SK-N-SH treated with all-trans-retinoic acid at 6 μM for 48 hours (cell line): ENCODE results near the gene MYOM1.
"Not testable (repeated sequence)": the region's sequence is repeated elsewhere in the genome, so short reads cannot be mapped to it uniquely, and the experiment has no call there.

Experiments used
- ATAC-seq: fragments of 200-7000 bp; cut with Tn5 transposase; 3 replicates; pipeline ENCODE4 v1.9.1; 2020; ENCODE audit warnings: mild to moderate bottlenecking, moderate library complexity
- ARNTL ChIP-seq: fragments of 450-650 bp; formaldehyde crosslinking; IDR thresholded peaks from 2 replicates; pipeline ENCODE4 v1.5.0; 2020; ENCODE audit warnings: low read depth, mild to moderate bottlenecking, moderate library complexity, borderline replicate concordance
- CSDC2 ChIP-seq: fragments of 250-450 bp; sonication (Bioruptor Pico); IDR thresholded peaks from 2 replicates; pipeline ENCODE4 v1.5.0; 2020; ENCODE audit warnings: mild to moderate bottlenecking, moderate library complexity
- ESRRG ChIP-seq: fragments of 250-450 bp; sonication (Bioruptor Pico); IDR thresholded peaks from 2 replicates; pipeline ENCODE4 v1.6.1; 2021; ENCODE audit warnings: mild to moderate bottlenecking
- GLIS3 ChIP-seq: fragments of 250-450 bp; sonication (Bioruptor Pico); IDR thresholded peaks from 2 replicates; pipeline ENCODE4 v1.5.0; 2020; ENCODE audit warnings: mild to moderate bottlenecking, moderate library complexity
- ISL1 ChIP-seq: fragments of 250-450 bp; sonication (Bioruptor Pico); IDR thresholded peaks from 2 replicates; pipeline ENCODE4 v2.1.2; 2022; ENCODE audit warnings: mild to moderate bottlenecking, moderate library complexity
- OSR1 ChIP-seq: fragments of 250-450 bp; sonication (Bioruptor Pico); IDR thresholded peaks from 2 replicates; pipeline ENCODE4 v1.8.0; 2022; ENCODE audit warnings: moderate library complexity, mild to moderate bottlenecking, inconsistent platforms
- TCF4 ChIP-seq: fragments of 250-450 bp; sonication (Bioruptor Pico); IDR thresholded peaks from 2 replicates; pipeline ENCODE4 v1.8.0; 2021; ENCODE audit warnings: mild to moderate bottlenecking, moderate library complexity, borderline replicate concordance
- TOX ChIP-seq: fragments of 250-450 bp; sonication (Bioruptor Pico); IDR thresholded peaks from 2 replicates; pipeline ENCODE4 v1.8.0; 2021; ENCODE audit warnings: mild to moderate bottlenecking, moderate library complexity, borderline replicate concordance
- ZC3H10 ChIP-seq: fragments of 250-450 bp; sonication (Bioruptor Pico); IDR thresholded peaks from 2 replicates; pipeline ENCODE4 v1.5.1; 2021; ENCODE audit warnings: mild to moderate bottlenecking, moderate library complexity
- ZFP3 ChIP-seq: fragments of 250-450 bp; sonication (Bioruptor Pico); IDR thresholded peaks from 2 replicates; pipeline ENCODE4 v1.5.0; 2020; ENCODE audit warnings: mild to moderate bottlenecking, moderate library complexity
- ZFP30 ChIP-seq: fragments of 450-650 bp; formaldehyde crosslinking; IDR thresholded peaks from 2 replicates; pipeline ENCODE4 v1.5.0; 2022; ENCODE audit warnings: mild to moderate bottlenecking, moderate library complexity
- TF ChIP-seq, protein P1 (sequence below): fragments of 250-450 bp; sonication (Bioruptor Pico); IDR thresholded peaks from 2 replicates; pipeline ENCODE4 v1.8.0; 2020; ENCODE audit warnings: mild to moderate bottlenecking, moderate library complexity, borderline replicate concordance
- TF ChIP-seq, protein P2 (sequence below): fragments of 250-450 bp; sonication (Bioruptor Pico); IDR thresholded peaks from 2 replicates; pipeline ENCODE4 v1.5.1; 2020; ENCODE audit warnings: low read depth, mild to moderate bottlenecking, moderate library complexity
- TF ChIP-seq, protein P3 (sequence below): fragments of 250-450 bp; sonication (Bioruptor Pico); IDR thresholded peaks from 2 replicates; pipeline ENCODE4 v1.8.0; 2021; ENCODE audit warnings: low read depth, mild to moderate bottlenecking, moderate library complexity, borderline replicate concordance
- TF ChIP-seq, protein P4 (sequence below): fragments of 250-450 bp; sonication (Bioruptor Pico); IDR thresholded peaks from 2 replicates; pipeline ENCODE4 v1.5.1; 2021; ENCODE audit warnings: mild to moderate bottlenecking, moderate library complexity

Gene MYOM1

DNA sequence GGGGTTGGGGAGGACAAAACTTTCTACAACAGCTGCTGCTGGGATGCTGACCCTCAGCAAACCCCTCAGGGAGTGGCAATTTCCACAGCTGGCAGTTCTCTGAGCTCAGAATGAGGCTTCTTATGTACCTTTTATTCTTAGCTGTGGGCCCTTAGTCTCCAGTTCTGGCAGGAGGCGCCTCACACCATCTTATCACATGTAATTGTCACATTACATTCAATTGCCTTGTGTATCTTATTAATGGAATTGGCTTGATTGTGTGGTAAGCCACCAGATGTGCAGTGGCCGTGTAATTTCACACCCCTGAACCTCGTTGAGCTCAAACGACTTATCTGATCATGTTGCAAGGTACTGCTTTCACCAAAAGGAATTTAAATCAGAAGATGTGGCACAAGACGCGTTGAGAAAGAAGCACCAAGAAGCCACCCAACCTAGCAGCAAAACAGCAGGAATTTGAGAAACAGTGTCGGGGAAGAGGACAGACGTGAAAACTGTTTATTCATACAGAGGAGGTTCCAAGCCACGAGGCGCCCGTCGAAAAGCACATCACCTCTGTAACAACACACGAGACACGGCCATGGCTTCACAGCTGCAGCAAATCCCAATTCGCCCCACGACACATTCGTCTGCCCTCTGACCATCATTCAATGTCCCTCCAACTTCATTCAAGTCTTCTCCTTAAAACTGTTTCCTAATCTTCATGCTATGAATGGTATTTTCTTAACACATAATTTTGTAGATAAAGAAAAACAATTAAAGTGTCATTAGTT is 153.2 kb downstream of the MYOM1 start:
- no peak for TF ChIP-seq ISL1
- TF ChIP-seq TCF4 (CRISPR knock-in tag), result no peak
- TF ChIP-seq, protein P1, sequence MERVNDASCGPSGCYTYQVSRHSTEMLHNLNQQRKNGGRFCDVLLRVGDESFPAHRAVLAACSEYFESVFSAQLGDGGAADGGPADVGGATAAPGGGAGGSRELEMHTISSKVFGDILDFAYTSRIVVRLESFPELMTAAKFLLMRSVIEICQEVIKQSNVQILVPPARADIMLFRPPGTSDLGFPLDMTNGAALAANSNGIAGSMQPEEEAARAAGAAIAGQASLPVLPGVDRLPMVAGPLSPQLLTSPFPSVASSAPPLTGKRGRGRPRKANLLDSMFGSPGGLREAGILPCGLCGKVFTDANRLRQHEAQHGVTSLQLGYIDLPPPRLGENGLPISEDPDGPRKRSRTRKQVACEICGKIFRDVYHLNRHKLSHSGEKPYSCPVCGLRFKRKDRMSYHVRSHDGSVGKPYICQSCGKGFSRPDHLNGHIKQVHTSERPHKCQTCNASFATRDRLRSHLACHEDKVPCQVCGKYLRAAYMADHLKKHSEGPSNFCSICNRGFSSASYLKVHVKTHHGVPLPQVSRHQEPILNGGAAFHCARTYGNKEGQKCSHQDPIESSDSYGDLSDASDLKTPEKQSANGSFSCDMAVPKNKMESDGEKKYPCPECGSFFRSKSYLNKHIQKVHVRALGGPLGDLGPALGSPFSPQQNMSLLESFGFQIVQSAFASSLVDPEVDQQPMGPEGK (CRISPR knock-in tag), result no peak
- TF ChIP-seq, protein P2, sequence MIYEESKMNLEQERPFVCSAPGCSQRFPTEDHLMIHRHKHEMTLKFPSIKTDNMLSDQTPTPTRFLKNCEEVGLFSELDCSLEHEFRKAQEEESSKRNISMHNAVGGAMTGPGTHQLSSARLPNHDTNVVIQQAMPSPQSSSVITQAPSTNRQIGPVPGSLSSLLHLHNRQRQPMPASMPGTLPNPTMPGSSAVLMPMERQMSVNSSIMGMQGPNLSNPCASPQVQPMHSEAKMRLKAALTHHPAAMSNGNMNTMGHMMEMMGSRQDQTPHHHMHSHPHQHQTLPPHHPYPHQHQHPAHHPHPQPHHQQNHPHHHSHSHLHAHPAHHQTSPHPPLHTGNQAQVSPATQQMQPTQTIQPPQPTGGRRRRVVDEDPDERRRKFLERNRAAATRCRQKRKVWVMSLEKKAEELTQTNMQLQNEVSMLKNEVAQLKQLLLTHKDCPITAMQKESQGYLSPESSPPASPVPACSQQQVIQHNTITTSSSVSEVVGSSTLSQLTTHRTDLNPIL (CRISPR knock-in tag), result no peak
- TF ChIP-seq ARNTL (CRISPR knock-in tag), result no peak
- TF ChIP-seq, protein P3, sequence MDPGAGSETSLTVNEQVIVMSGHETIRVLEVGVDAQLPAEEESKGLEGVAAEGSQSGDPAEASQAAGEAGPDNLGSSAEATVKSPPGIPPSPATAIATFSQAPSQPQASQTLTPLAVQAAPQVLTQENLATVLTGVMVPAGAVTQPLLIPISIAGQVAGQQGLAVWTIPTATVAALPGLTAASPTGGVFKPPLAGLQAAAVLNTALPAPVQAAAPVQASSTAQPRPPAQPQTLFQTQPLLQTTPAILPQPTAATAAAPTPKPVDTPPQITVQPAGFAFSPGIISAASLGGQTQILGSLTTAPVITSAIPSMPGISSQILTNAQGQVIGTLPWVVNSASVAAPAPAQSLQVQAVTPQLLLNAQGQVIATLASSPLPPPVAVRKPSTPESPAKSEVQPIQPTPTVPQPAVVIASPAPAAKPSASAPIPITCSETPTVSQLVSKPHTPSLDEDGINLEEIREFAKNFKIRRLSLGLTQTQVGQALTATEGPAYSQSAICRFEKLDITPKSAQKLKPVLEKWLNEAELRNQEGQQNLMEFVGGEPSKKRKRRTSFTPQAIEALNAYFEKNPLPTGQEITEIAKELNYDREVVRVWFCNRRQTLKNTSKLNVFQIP (CRISPR knock-in tag), result no peak
- no peak for ATAC-seq

DNA sequence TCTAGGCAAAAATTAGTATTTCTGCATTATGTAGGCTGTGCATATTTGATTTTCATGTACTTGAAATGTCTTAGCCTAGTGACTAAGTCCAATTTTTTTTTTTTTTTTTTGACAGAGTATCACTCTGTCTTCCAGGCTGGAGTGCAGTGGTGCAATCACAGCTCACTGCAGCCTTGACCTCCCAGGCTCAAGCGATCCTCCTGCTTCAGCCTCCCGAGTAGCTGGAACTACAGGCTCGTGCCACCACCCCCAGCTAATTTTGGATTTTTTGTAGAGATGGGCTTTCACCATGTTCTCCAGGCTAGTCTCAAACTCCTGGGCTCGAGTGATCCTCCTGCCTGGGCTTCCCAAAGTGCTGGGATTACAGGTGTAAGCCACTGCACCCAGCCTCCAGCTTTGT is 156.0 kb downstream of the MYOM1 start:
- ATAC-seq, result not testable (repeated sequence)

DNA sequence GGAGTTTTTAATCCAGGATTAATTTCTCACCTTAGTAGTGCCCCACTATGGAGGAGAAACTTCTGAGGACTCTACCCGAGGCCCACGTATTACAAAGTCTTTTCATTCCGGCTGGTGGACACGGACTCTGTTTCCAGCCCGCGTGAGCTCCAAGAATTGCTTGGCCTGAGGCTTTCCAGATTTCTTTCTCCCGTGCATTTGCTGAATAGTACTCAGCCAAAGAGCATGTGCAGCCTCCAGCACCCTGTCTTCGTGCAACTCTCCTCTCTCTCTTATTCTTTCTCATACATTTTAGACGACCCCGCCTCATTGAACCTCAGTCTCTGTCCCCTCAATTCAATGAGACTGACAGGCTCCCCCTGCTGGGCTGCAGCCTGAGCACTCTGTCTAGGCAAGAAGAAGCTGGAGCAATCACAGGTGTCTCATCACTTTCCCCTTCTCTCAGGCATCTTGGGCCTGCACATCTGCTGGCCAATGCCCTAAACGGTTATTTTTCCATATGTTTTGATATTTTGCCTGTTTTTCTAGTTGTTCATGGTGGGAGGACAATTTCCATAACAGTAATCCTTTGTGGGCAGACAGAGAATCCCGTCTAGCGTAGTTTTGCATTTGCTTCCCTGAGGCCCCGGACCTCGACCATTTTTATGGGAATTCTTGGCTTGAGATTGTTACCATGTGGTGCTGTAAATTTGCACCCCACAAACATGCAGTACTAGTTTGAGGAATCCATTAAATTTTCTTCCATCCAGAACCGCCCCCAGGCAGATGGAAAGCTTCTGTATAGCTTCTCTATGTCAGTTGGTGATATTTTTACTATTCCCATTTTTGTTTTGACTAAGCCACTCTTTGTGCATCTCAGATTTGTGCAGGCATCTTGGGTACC is 156.7 kb downstream of the MYOM1 start:
- TF ChIP-seq ZC3H10 (CRISPR knock-in tag) (no peak), ARNTL (CRISPR knock-in tag) (no peak)
- TF ChIP-seq, all 23 proteins: peak for 0
- peak; percentile 94 for ATAC-seq

DNA sequence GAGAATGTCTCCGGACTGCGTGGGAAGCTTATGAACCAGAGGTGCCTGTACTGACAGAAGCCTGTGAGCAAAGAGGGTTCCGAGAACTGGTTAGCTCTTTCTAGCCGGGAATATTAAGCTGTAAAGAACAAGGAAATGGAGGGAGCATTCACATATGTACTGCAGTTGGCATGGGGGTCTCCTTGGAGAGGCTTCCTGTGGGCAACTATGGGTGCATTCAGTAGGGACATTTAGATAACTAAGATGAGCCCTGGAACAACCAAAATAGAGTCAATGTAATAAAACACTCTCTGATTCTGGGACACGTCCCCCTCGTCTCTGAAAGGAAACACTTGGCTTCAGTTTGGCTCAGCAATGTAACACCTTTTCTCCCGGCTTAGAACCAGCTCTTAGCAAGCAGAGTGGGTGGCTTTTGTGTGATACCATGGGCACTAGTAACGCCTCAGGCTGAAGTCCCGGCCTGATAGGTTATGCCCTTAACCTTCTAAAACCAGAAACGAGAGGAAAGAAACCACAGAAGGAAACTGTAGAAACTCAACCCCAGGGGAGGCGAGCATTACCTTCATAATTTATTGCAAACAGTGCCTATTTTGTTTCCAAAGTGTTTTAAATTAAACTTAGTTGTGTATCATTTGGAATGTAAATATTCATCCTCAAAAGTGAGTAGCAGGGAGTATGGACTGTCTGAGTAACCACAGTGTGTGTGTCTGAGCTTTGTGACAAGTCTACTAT is 158.0 kb downstream of the MYOM1 start:
- ATAC-seq, result no peak
- TF ChIP-seq ZFP3 (CRISPR knock-in tag) (no peak), CSDC2 (CRISPR knock-in tag) (no peak), ARNTL (CRISPR knock-in tag) (no peak), GLIS3 (CRISPR knock-in tag) (no peak), TCF4 (CRISPR knock-in tag) (no peak)

DNA sequence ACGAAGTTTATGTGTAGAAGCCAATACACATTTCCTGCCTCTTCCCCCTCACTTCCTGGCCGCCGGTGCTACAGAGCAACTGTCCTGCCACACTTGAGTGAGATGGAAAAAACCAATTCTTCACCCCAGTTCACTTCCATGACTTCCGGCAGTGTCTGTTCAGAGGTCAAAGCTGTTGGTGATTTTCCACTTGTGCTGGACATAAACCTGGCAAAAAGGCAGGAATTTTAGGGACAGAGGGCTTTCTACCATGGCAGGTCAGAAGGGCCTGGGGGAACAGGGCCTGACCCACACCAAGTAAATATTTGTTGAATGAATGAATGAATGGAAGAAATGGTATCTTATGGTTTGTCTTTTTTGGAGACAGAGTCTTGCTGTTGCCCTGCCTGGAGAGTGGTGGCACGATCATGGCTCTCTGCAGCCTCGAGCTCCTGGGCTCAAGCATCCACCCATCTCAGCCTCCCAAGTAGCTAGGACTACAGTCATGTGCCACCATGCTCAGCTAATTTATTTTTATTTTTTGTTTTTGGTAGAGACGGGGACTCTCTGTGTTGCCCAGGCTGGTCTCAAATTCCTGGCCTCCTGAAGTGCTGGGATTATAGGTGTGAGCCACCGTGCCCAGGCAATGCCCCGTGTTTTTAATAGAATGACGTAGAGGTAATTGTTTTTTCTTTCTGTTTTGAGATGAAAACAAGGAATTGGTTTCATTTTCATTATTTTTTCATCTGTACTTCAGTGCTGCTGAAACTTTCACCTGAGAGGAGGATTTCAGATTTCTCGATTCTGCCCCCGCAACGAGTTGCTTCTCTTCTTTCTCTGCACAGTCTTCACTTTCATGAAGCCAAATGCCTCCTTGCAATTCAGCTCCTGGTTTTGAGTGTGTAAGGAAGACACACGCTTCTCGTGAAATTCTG is 158.8 kb downstream of the MYOM1 start:
- ATAC-seq, result no peak
- TF ChIP-seq GLIS3 (CRISPR knock-in tag), result no peak
- TF ChIP-seq ISL1, result no peak
- TF ChIP-seq, all 23 proteins: peak for 0

DNA sequence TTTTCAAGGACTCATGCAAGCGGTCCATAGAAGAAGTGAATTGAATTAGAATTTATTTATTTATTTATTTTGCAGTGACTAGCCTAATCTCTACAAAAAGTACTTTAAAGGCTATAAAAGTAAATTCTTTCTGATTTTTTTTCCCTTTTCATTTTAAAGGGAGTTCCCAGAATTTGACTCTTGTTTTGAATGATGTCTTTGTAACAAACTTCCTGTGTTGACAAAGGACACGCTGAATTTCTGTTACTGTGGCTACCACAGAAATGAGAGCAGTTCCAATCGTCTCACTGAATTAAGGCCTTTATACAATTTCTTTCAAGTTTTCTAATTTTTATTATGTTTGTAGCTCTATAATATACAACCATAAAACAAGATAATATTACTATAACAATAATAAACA is 160.5 kb downstream of the MYOM1 start:
- TF ChIP-seq CSDC2 (CRISPR knock-in tag) (no peak), TCF4 (CRISPR knock-in tag) (no peak), OSR1 (CRISPR knock-in tag) (no peak), ESRRG (CRISPR knock-in tag) (no peak), ZFP30 (CRISPR knock-in tag) (no peak), ZFP3 (CRISPR knock-in tag) (no peak), ISL1 (no peak), TOX (CRISPR knock-in tag) (no peak)
- TF ChIP-seq, protein P4, sequence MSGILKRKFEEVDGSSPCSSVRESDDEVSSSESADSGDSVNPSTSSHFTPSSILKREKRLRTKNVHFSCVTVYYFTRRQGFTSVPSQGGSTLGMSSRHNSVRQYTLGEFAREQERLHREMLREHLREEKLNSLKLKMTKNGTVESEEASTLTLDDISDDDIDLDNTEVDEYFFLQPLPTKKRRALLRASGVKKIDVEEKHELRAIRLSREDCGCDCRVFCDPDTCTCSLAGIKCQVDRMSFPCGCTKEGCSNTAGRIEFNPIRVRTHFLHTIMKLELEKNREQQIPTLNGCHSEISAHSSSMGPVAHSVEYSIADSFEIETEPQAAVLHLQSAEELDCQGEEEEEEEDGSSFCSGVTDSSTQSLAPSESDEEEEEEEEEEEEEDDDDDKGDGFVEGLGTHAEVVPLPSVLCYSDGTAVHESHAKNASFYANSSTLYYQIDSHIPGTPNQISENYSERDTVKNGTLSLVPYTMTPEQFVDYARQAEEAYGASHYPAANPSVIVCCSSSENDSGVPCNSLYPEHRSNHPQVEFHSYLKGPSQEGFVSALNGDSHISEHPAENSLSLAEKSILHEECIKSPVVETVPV (CRISPR knock-in tag), result no peak
- TF ChIP-seq, protein P3 (CRISPR knock-in tag), result no peak
- TF ChIP-seq, protein P1 (CRISPR knock-in tag), result no peak
- TF ChIP-seq, all 23 proteins: peak for 0
- no peak for ATAC-seq
